Small intestine (tissue), 7 donors: ENCODE results near the gene IL36G. TPM values are rescaled to one million over a fixed set of nuclear protein-coding genes. Genes with fewer than 3 reads are reported as not detected.

Experiments used
- DNase-seq, 2 donors: peaks; one replicate each; pipeline versions ENCODE4 v3.0.0 to v3.0.0-alpha.2; 2013
- FAIRE-seq: peaks from 2 replicates; lab custom pipeline; 2012; peaks lifted over from hg19 to GRCh38; lab: Jason Lieb, UNC
- H3K27ac ChIP-seq, 3 donors: one replicate each; pipeline ENCODE4 v1.5.1; 2013; ENCODE audit warnings: low read length in 2 of 3, mild to moderate bottlenecking in 2 of 3, control low read depth in 1 of 3, inconsistent platforms in 1 of 3, low read depth in 1 of 3, moderate library complexity in 1 of 3
- H3K27me3 ChIP-seq, 3 donors: one replicate each; pipeline ENCODE4 v1.6.1; 2013; ENCODE audit warnings: low read length in 3 of 3, inconsistent platforms in 1 of 3; ENCODE audit not compliant: control insufficient read depth in 3 of 3, insufficient read depth in 3 of 3
- H3K36me3 ChIP-seq, 3 donors: one replicate each; pipeline ENCODE4 v1.6.1; 2013; ENCODE audit warnings: low read length in 3 of 3, inconsistent platforms in 1 of 3, low read depth in 1 of 3, mild to moderate bottlenecking in 1 of 3, moderate library complexity in 1 of 3; ENCODE audit not compliant: control insufficient read depth in 3 of 3, insufficient read depth in 2 of 3
- H3K4me1 ChIP-seq, 3 donors: one replicate each; pipeline ENCODE4 v1.6.1; 2013; ENCODE audit warnings: low read length in 2 of 3, inconsistent platforms in 1 of 3, low read depth in 1 of 3, mild to moderate bottlenecking in 1 of 3, moderate library complexity in 1 of 3; ENCODE audit not compliant: control insufficient read depth in 3 of 3, insufficient read depth in 2 of 3
- H3K4me3 ChIP-seq, 3 donors: one replicate each; pipeline ENCODE4 v1.5.1; 2013; ENCODE audit warnings: low read length in 3 of 3, control low read depth in 1 of 3, inconsistent platforms in 1 of 3, low read depth in 1 of 3, mild to moderate bottlenecking in 1 of 3, moderate library complexity in 1 of 3
- H3K9me3 ChIP-seq, 2 donors: one replicate each; pipeline ENCODE4 v1.6.1; 2013; ENCODE audit warnings: low read depth in 1 of 2, low read length in 1 of 2; ENCODE audit not compliant: control insufficient read depth in 2 of 2, insufficient read depth in 1 of 2
- WGBS, 3 donors: extraction: QIAGEN DNeasy Blood & Tissue Kit; methylation state at CpG; one replicate each; pipeline ENCODE4 v1.1.7; 2013; 5-methylcytosine and 5-hydroxymethylcytosine counted together
- polyA plus RNA-seq, 4 donors: library from polyadenylated mRNA; stranded (reverse) in 3 of 4; unstranded in 1 of 4; fragments of 200-250 nt in 3 of 4; fragments of 120-200 nt in 1 of 4; gene quantifications; one replicate each; pipeline versions ENCODE4 v1.2.1 to v1.2.3, GENCODE V29; 2013
- donor health status: healthy with polysubstance abuse.
- donor health status: control.
- donor health status: control.
- donor health status: Bipolar disorder and iron deficiency.
- donor health status: healthy.

The IL36G gene
- polyA plus RNA-seq, 4 donors, result 0.50 TPM; not detected in 3

- Histone ChIP-seq H3K27me3 (peaks cover 0 to 6% (median 3%) of the 10 kb centered on the region in 3 donors), H3K27ac (no peak overlapping the region), H3K4me3 (no peak overlapping the region), H3K36me3 (no peaks in the 10 kb centered on the region), H3K9me3 (peaks cover 0 to 3% of the 10 kb centered on the region in 2 donors), H3K4me1 (no peaks in the 10 kb centered on the region)
- FAIRE-seq (no peak), DNase-seq (no peak)
- WGBS, 3 donors, result 67 to 70% (median 68%) methylated on average over 1 of the region's 1 CpG
Observed at GRCh38 chr2:113015042-113015441, 37.2 kb downstream of the IL36G start.

GRCh38 chr2:113015655-113016054, 37.8 kb downstream of the IL36G start:
- WGBS, 3 donors, result 84 to 91% (median 89%) methylated on average over 2 of the region's 2 CpGs
- Histone ChIP-seq H3K4me1 (no peaks in the 10 kb centered on the region), H3K9me3 (peaks cover 0 to 3% of the 10 kb centered on the region in 2 donors), H3K36me3 (no peaks in the 10 kb centered on the region), H3K27ac (no peak overlapping the region), H3K4me3 (no peak overlapping the region), H3K27me3 (peaks cover 0 to 6% (median 3%) of the 10 kb centered on the region in 3 donors)
- DNase-seq (no peak), FAIRE-seq (no peak)

GRCh38 chr2:113018509-113018908, 40.7 kb downstream of the IL36G start:
- Histone ChIP-seq H3K9me3 (peaks cover 0 to 3% of the 10 kb centered on the region in 2 donors), H3K27ac (no peak overlapping the region), H3K27me3 (peaks cover 0 to 3% (median 3%) of the 10 kb centered on the region in 3 donors), H3K36me3 (no peaks in the 10 kb centered on the region), H3K4me3 (no peak overlapping the region), H3K4me1 (no peaks in the 10 kb centered on the region)
- DNase-seq, result no peak
- WGBS, 3 donors, result 63 to 77% (median 72%) methylated on average over 3 of the region's 3 CpGs
- no peak for FAIRE-seq

- FAIRE-seq, result no peak
- no peaks in the 10 kb centered on the region for H3K36me3 ChIP-seq
- peaks cover 0 to 14% (median 6%) of the 10 kb centered on the region in 3 donors for H3K27me3 ChIP-seq
- 49 to 70% (median 58%) methylated on average over 4 of the region's 4 CpGs for WGBS, 3 donors
- no peak overlapping the region for H3K4me3 ChIP-seq
- no peak overlapping the region for H3K27ac ChIP-seq
- no peaks in the 10 kb centered on the region for H3K4me1 ChIP-seq
- peaks cover 0 to 3% of the 10 kb centered on the region in 2 donors for H3K9me3 ChIP-seq
- DNase-seq, result no peak
Observed at GRCh38 chr2:113021312-113021711, 43.5 kb downstream of the IL36G start.

GRCh38 chr2:113024764-113025163, 47.0 kb downstream of the IL36G start:
- DNase-seq (no peak), FAIRE-seq (no peak)
- Histone ChIP-seq H3K4me3 (no peak overlapping the region), H3K4me1 (no peaks in the 10 kb centered on the region), H3K36me3 (no peaks in the 10 kb centered on the region), H3K9me3 (no peaks in the 10 kb centered on the region), H3K27me3 (peaks cover 0 to 16% (median 3%) of the 10 kb centered on the region in 3 donors), H3K27ac (no peak overlapping the region)
- WGBS, 3 donors, result 88 to 95% (median 94%) methylated on average over 2 of the region's 2 CpGs

GRCh38 chr2:113025737-113026136, 47.9 kb downstream of the IL36G start:
- Histone ChIP-seq H3K4me1 (no peaks in the 10 kb centered on the region), H3K27ac (no peak overlapping the region), H3K36me3 (no peaks in the 10 kb centered on the region), H3K4me3 (no peak overlapping the region), H3K9me3 (no peaks in the 10 kb centered on the region), H3K27me3 (peaks cover 0 to 22% (median 3%) of the 10 kb centered on the region in 3 donors)
- WGBS, 3 donors, result 38 to 59% (median 57%) methylated on average over 2 of the region's 2 CpGs
- FAIRE-seq (no peak), DNase-seq (no peak)

- Histone ChIP-seq H3K27me3 (peaks cover 0 to 26% (median 3%) of the 10 kb centered on the region in 3 donors), H3K4me3 (no peak overlapping the region), H3K36me3 (no peaks in the 10 kb centered on the region), H3K9me3 (no peaks in the 10 kb centered on the region), H3K27ac (no peak overlapping the region), H3K4me1 (no peaks in the 10 kb centered on the region)
- WGBS, 3 donors, result 75 to 82% (median 78%) methylated on average over 2 of the region's 2 CpGs
- FAIRE-seq, result no peak
- DNase-seq, result no peak
Observed at GRCh38 chr2:113027691-113028090, 49.9 kb downstream of the IL36G start.

- H3K27ac ChIP-seq, result no peak overlapping the region
- no peaks in the 10 kb centered on the region for H3K9me3 ChIP-seq
- no peak overlapping the region for H3K4me3 ChIP-seq
- 8 to 10% (median 9%) methylated on average over 1 of the region's 1 CpG for WGBS, 3 donors
- no peaks in the 10 kb centered on the region for H3K4me1 ChIP-seq
- no peak for FAIRE-seq
- H3K36me3 ChIP-seq, result no peaks in the 10 kb centered on the region
- no peak for DNase-seq
- H3K27me3 ChIP-seq, result peaks cover 0 to 26% (median 3%) of the 10 kb centered on the region in 3 donors
Observed at GRCh38 chr2:113028112-113028511, 50.3 kb downstream of the IL36G start.

GRCh38 chr2:113032737-113033136, 54.9 kb downstream of the IL36G start:
- H3K36me3 ChIP-seq, result no peaks in the 10 kb centered on the region
- no peak overlapping the region for H3K27ac ChIP-seq
- peaks cover 0 to 13% (median 5%) of the 10 kb centered on the region in 3 donors for H3K27me3 ChIP-seq
- H3K9me3 ChIP-seq, result no peaks in the 10 kb centered on the region
- no peaks in the 10 kb centered on the region for H3K4me1 ChIP-seq
- no peak for FAIRE-seq
- H3K4me3 ChIP-seq, result no peak overlapping the region
- 84 to 93% (median 89%) methylated on average over 1 of the region's 1 CpG for WGBS, 3 donors
- DNase-seq, result no peak
